ENCODE data around the gene ZBTB7C. TPM values are rescaled to one million over a fixed set of nuclear protein-coding genes. Genes with fewer than 3 reads are reported as not detected.

ZBTB7C gene
- total and polyA plus RNA-seq, 10 of the 15 experiments (the other 5 are each of a cell fraction or from before 2014, with no cell fraction given): under 0.01 to 0.08 (median 0.01) TPM; not detected in 7

GRCh38 chr18:47981320-47981719 lies 427.9 kb downstream of the ZBTB7C start (continued):
- no peak for TF ChIP-seq CUX1 (IDR thresholded peaks at IDR 0.05; ENCODE audit: insufficient replicate concordance, low read depth, low read length)
- TF ChIP-seq TBL1XR1 (IDR thresholded peaks at IDR 0.05; ENCODE audit: low read depth, low read length): no peak
- no peak for TF ChIP-seq MTA3 (IDR thresholded peaks at IDR 0.05; ENCODE audit: borderline replicate concordance, low read length)
- no peak for TF ChIP-seq KLF5 (IDR thresholded peaks at IDR 0.05; ENCODE audit: partially characterized antibody)
- no peak for TF ChIP-seq SMARCA5 (IDR thresholded peaks at IDR 0.05)
- no peak for TF ChIP-seq USF1 (IDR thresholded peaks at IDR 0.05; ENCODE audit: borderline replicate concordance, extremely low read length, insufficient read depth, low read depth, low read length)
- TF ChIP-seq ESRRA (IDR thresholded peaks at IDR 0.05; ENCODE audit: low read length): no peak
- no peak for TF ChIP-seq CREM (IDR thresholded peaks at IDR 0.05; ENCODE audit: low read depth)
- no peak for TF ChIP-seq CEBPB (IDR thresholded peaks at IDR 0.05; ENCODE audit: borderline replicate concordance in 1 of 2, low read depth in 2 of 2, low read length in 2 of 2)
- no peak for TF ChIP-seq JUND (IDR thresholded peaks at IDR 0.05; ENCODE audit: low read depth, low read length)
- TF ChIP-seq IRF4 (IDR thresholded peaks at IDR 0.05; ENCODE audit: low read depth, low read length): no peak
- TF ChIP-seq SMC3 (IDR thresholded peaks at IDR 0.05; ENCODE audit: borderline replicate concordance, low read length): no peak
- no peak for TF ChIP-seq IRF5 (IDR thresholded peaks at IDR 0.05; ENCODE audit: borderline replicate concordance)

All from GM12878 (cell line).